NCI-H2171 treated with DMSO at 0.1 percent for 48 hours (cell line): ENCODE data around the gene MSANTD1.
A peak's percentile ranks its signal among the peaks of the same experiment; 100 is the strongest.

Experiments
- DNase-seq: peaks from one replicate; lab custom pipeline; 2025; lab: John Stamatoyannopoulos, UW

MSANTD1 gene

GRCh38 chr4:3233391-3234071, 15.4 kb upstream of the MSANTD1 start:
- DNase-seq: no peak

GRCh38 chr4:3234171-3235029, 14.6 kb upstream of the MSANTD1 start:
- no peak for DNase-seq

- no peak for DNase-seq
Observed at GRCh38 chr4:3235030-3235345, 14.0 kb upstream of the MSANTD1 start.

- no peak for DNase-seq
Observed at GRCh38 chr4:3235581-3235980, 13.4 kb upstream of the MSANTD1 start.

- no peak for DNase-seq
Observed at GRCh38 chr4:3236326-3236878, 12.6 kb upstream of the MSANTD1 start.

GRCh38 chr4:3237266-3237665, 11.7 kb upstream of the MSANTD1 start:
- DNase-seq: no peak

- DNase-seq: peak; percentile 3
Observed at GRCh38 chr4:3237712-3238560, 11.0 kb upstream of the MSANTD1 start.

- DNase-seq: no peak
Observed at GRCh38 chr4:3238721-3239120, 10.2 kb upstream of the MSANTD1 start.

- no peak for DNase-seq
Observed at GRCh38 chr4:3239303-3239702, 9.7 kb upstream of the MSANTD1 start.

- DNase-seq: no peak
Observed at GRCh38 chr4:3239998-3240920, 8.7 kb upstream of the MSANTD1 start.

GRCh38 chr4:3240936-3241522, 7.9 kb upstream of the MSANTD1 start:
- no peak for DNase-seq

- no peak for DNase-seq
Observed at GRCh38 chr4:3241898-3242524, 6.9 kb upstream of the MSANTD1 start.

GRCh38 chr4:3243136-3243780, 5.7 kb upstream of the MSANTD1 start:
- DNase-seq: no peak

- no peak for DNase-seq
Observed at GRCh38 chr4:3244002-3244401, 5.0 kb upstream of the MSANTD1 start.

GRCh38 chr4:3244747-3245146, 4.2 kb upstream of the MSANTD1 start:
- no peak for DNase-seq

- no peak for DNase-seq
Observed at GRCh38 chr4:3245676-3246075, 3.3 kb upstream of the MSANTD1 start.

GRCh38 chr4:3246458-3247398, 2.2 kb upstream of the MSANTD1 start:
- DNase-seq: peak; percentile 7

GRCh38 chr4:3247399-3248177, 1.4 kb upstream of the MSANTD1 start:
- no peak for DNase-seq
